Gastroesophageal sphincter (tissue), 4 donors: ENCODE results near the gene PRR23C. TPM values are rescaled to one million over a fixed set of nuclear protein-coding genes. Genes with fewer than 3 reads are reported as not detected.
A peak's percentile ranks its signal among the peaks of the same experiment; 100 is the strongest.

ENCODE experiments used
- ATAC-seq: fragments of 150-250 bp; one replicate; pipeline ENCODE4 v1.9.1; 2016; ENCODE audit warnings: mild to moderate bottlenecking, moderate library complexity
- H3K27ac ChIP-seq, 4 donors: fragments of 200-600 bp; sonication (generic) in 3 of 4; 1 replicate in 3 of 4; 2 replicates in 1 of 4; pipeline ENCODE4 v1.5.1; 2016 to 2019
- H3K27me3 ChIP-seq: fragments of 200-600 bp; sonication (generic); one replicate; pipeline ENCODE4 v1.5.1; 2019
- H3K36me3 ChIP-seq, 2 donors: fragments of 200-600 bp; sonication (generic); one replicate each; pipeline ENCODE4 v1.5.1; 2019; ENCODE audit warnings: control low read depth in 1 of 2
- H3K4me1 ChIP-seq, 3 donors: fragments of 200-600 bp; sonication (generic); 1 replicate in 2 of 3; 2 replicates in 1 of 3; pipeline ENCODE4 v1.5.1; 2016 to 2019; ENCODE audit warnings: control low read depth in 2 of 3
- H3K4me3 ChIP-seq, 2 donors: fragments of 200-600 bp; sonication (generic); one replicate each; pipeline ENCODE4 v1.5.1; 2019; ENCODE audit warnings: mild to moderate bottlenecking in 1 of 2, moderate library complexity in 1 of 2
- H3K9me3 ChIP-seq, 3 donors: fragments of 200-600 bp; sonication (generic); one replicate each; pipeline ENCODE4 v1.5.1; 2017 to 2019; ENCODE audit warnings: control low read depth in 2 of 3
- EP300 ChIP-seq: sonication (generic); formaldehyde crosslinking; IDR thresholded peaks from one replicate; pipeline ENCODE4 v1.6.1; 2017; ENCODE audit warnings: antibody characterized with exemption, mild to moderate bottlenecking
- POLR2A ChIP-seq, 2 donors: fragments of 450-650 bp; IDR thresholded peaks; one replicate each; pipeline ENCODE4 v1.6.1; 2017; ENCODE audit warnings: antibody characterized with exemption in 2 of 2, mild to moderate bottlenecking in 2 of 2, moderate library complexity in 1 of 2
- POLR2AphosphoS5 ChIP-seq: sonication (generic); formaldehyde crosslinking; IDR thresholded peaks from one replicate; pipeline ENCODE4 v1.6.1; 2017; ENCODE audit warnings: antibody characterized with exemption
- WGBS, 2 donors: methylation state at CpG; one replicate each; pipeline ENCODE4 v1.1.5; 2018; ENCODE audit warnings: low coverage in 1 of 2; 5-methylcytosine and 5-hydroxymethylcytosine counted together
- total RNA-seq, 4 donors: library from RNA; depleted of rRNA; stranded (reverse); fragments of >200 nt; gene quantifications; one replicate each; pipeline ENCODE4 v1.1.0, GENCODE V29; 2016
- TF ChIP-seq, protein P1 (sequence below), 4 experiments: fragments of 200-600 bp in 2 of 4; fragments of 450-650 bp in 2 of 4; sonication (generic) in 1 of 4; IDR thresholded peaks; one replicate each; pipeline ENCODE4 v1.5.1; 2017 to 2019; ENCODE audit warnings: antibody characterized with exemption in 4 of 4, mild to moderate bottlenecking in 2 of 4, moderate library complexity in 2 of 4

PRR23C gene
- under 1 TPM in 1 of 4 donors, not detected in 3; 0.15 TPM for total RNA-seq

DNA sequence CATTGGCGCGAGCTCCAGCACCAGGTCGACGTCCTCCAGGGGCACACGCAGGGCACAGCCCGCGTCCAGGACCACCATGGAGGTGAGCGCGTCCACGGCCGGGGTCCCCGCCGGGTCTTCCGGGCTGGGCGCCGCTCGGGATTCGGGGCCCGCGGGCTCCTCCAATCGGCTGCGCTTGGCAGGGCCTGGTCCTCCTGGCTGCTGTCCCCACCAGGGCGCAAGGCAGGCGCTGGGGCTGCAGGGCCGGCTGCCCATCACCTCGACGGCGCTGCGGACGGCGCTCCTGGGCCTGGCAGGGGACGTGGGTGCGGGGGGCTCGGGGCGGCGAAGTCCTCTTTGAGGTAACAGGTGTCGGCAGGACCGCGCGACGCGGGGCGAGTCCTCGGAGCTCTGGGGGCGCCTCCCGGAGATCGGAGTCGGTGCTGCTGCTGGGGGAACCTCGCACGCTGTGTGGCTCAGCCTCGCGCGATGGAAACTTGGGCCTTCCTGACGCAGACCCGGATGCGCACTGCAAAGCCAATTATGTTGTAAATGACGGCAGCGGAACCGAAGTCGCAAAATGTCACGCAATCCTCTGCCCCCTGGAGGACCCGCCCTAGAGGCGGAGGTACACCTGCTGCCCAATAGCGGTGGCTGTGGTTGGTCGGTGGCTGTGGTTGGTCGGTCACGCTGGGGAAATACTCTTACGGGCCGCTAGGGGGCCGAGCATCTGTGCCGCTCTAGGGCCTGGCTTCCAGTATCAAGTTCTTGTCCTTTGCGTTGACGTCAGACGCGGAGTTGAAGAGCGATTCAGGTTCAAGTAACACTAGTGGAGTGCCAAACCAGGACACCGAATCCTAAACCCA is at the start of gene PRR23C:
Gene PRR23C, minus strand, starts transcription at position 527 of the 845 bp plus-strand sequence. Its CDS starts 272 bp downstream, at position 255.
- Histone ChIP-seq H3K4me3 (no peak within 1 kb of the TSS), H3K27me3 (peaks cover 16% of the 10 kb centered on the region), H3K4me1 (no peaks in the 10 kb centered on the region), H3K9me3 (peaks cover 0 to 46% (median 0%) of the 10 kb centered on the region in 3 donors), H3K27ac (no peak within 1 kb of the TSS), H3K36me3 (no peaks in the 10 kb centered on the region)
- no peak for ATAC-seq
- TF ChIP-seq POLR2AphosphoS5: no peak
- TF ChIP-seq EP300: no peak
- TF ChIP-seq, protein P1, sequence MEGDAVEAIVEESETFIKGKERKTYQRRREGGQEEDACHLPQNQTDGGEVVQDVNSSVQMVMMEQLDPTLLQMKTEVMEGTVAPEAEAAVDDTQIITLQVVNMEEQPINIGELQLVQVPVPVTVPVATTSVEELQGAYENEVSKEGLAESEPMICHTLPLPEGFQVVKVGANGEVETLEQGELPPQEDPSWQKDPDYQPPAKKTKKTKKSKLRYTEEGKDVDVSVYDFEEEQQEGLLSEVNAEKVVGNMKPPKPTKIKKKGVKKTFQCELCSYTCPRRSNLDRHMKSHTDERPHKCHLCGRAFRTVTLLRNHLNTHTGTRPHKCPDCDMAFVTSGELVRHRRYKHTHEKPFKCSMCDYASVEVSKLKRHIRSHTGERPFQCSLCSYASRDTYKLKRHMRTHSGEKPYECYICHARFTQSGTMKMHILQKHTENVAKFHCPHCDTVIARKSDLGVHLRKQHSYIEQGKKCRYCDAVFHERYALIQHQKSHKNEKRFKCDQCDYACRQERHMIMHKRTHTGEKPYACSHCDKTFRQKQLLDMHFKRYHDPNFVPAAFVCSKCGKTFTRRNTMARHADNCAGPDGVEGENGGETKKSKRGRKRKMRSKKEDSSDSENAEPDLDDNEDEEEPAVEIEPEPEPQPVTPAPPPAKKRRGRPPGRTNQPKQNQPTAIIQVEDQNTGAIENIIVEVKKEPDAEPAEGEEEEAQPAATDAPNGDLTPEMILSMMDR (IDR thresholded peaks at IDR 0.05): no peak
- TF ChIP-seq POLR2A (IDR thresholded peaks at IDR 0.05): no peak
- whole genome bisulfite sequencing, 2 donors: 38 to 80% methylated on average over 1 to 13 of the region's 77 CpGs

DNA sequence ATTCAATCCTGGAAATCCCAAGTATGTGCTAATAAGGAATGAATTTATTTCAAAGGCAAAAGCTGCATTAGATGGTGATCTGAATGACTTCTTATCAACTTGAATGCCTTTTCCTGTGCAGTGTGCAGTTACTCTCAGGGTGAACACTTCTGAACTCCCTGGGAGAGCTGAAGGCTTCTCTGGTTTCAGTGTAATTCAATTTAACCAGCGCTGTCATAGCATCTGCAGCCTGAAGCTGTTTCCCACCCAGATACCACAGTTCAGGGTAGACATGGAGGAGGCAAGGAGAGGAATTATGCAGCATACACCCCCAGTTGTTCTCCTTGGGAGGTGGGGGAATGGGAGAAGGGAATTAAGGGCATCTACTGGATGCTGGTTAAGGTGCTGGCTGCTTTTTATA is 49.1 kb upstream of the PRR23C start:
- 67 to 100% methylated on average over 1 of the region's 1 CpG for WGBS, 2 donors
- TF ChIP-seq EP300 (no peak), POLR2AphosphoS5 (no peak), POLR2A (IDR thresholded peaks at IDR 0.05) (no peak)
- TF ChIP-seq, protein P1 (IDR thresholded peaks at IDR 0.05): no peak
- no peak overlapping the region for H3K4me3 ChIP-seq
- no peak for ATAC-seq
- H3K4me1 ChIP-seq: no peaks in the 10 kb centered on the region
- H3K9me3 ChIP-seq: peaks cover 0 to 32% (median 0%) of the 10 kb centered on the region in 3 donors
- no peaks in the 10 kb centered on the region for H3K36me3 ChIP-seq
- peaks cover 12% of the 10 kb centered on the region for H3K27me3 ChIP-seq
- H3K27ac ChIP-seq: no peak overlapping the region

DNA sequence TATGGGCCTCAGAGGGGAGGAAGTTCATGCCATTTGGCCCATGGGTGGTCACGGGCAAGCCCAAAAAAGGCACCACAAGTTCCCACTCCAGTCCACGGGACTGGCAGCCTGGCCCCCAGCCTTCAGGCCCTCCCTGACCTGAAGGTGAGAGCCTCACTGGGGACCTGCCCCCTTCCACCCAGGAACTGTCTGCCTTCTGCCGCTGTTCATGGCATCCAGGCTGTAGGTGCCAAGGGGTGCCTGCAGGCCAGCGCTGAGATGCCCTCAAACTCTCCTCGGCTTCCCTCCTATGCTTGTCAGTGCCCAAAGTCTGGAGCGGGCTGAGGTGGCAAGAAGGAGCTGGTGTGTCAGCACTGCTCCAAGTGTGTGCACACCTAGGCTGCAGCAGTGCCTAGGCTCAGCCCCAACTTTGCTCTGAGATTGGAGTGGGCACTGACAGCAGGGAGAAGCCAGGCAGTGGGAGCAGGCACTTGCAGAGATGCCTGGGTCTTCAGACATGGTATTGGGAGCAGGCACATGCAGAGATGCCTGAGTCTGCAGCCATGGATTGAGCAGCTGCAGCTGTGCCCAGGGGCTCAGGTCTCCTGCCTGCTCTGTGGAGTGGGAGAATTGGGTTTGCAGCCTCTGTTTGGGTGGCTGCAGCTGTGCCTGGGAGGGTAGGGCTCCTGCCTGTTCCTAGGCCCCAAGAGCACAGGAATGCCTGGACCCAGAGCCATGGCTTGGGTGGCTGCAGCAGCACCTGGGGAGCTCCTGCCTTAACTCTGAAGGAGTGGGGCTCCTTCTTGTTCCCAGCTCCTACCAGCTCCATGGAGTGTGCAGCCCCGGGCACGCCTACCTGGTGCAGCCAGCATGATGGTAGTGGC is 44.0 kb upstream of the PRR23C start:
- ATAC-seq: peak; percentile 22
- 93% methylated on average over 3 of the region's 8 CpGs; no CpG with 5 or more reads in 1 of the 2 donors for WGBS, 2 donors
- TF ChIP-seq EP300: no peak
- no peak for TF ChIP-seq POLR2A (IDR thresholded peaks at IDR 0.05)
- TF ChIP-seq, protein P1 (IDR thresholded peaks at IDR 0.05): no peak
- no peak for TF ChIP-seq POLR2AphosphoS5

DNA sequence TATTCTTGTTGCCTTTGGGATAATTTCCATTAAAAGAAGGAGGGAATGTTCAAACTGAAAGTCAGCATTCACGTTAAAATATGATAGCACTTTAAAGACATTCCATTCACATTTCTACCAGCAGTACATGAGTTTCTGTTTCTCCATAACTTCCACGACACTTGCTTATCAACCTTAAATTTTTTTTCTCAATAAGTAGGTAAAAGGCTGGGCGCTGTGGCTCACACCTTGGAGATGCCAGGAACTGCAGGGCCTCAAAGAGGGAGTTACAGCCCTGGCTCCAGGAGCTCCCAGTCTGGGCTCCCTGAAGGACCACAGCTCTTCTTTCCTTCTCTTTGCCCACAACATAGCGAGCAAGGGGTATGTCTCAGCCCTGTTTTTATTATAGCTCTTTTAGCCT is 42.9 kb upstream of the PRR23C start:
- Histone ChIP-seq H3K36me3 (no peaks in the 10 kb centered on the region), H3K9me3 (peaks cover 0 to 37% (median 0%) of the 10 kb centered on the region in 3 donors), H3K4me3 (no peak overlapping the region), H3K27me3 (peaks cover 10% of the 10 kb centered on the region), H3K27ac (no peak overlapping the region), H3K4me1 (no peaks in the 10 kb centered on the region)
- no peak for TF ChIP-seq EP300
- ATAC-seq: no peak
- WGBS, 2 donors: 49% methylated on average over 4 of the region's 4 CpGs; no CpG with 5 or more reads in 1 of the 2 donors

More for the DNA sequence above, 44.0 kb upstream of the PRR23C start:
- Histone ChIP-seq H3K27me3 (peaks cover 10% of the 10 kb centered on the region), H3K36me3 (no peaks in the 10 kb centered on the region), H3K4me1 (no peaks in the 10 kb centered on the region), H3K27ac (no peak overlapping the region), H3K9me3 (peaks cover 0 to 31% (median 0%) of the 10 kb centered on the region in 3 donors), H3K4me3 (no peak overlapping the region)

DNA sequence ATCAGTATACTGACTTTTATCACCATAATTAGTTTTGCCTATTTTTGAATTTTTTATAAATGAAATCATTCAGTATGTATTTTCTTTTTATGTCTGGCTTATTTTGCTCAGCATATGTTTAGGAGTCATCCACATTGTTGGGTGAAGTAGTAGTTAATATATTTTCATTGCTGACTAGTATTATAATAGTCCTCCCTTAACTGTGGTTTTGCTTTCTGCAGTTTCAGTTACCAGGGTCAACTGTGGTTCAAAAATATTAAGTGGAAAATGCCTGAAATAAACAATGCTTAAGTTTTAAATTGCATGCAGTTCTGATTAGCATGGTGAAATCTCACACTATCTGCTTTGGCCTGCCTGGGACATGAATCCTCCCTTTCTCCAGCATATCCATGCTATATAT is 39.5 kb upstream of the PRR23C start:
- TF ChIP-seq POLR2AphosphoS5 (no peak), POLR2A (IDR thresholded peaks at IDR 0.05) (no peak), EP300 (no peak)
- TF ChIP-seq, protein P1 (IDR thresholded peaks at IDR 0.05): no peak
- H3K27me3 ChIP-seq: peaks cover 9% of the 10 kb centered on the region
- no peak for ATAC-seq
- H3K9me3 ChIP-seq: peaks cover 0 to 32% (median 0%) of the 10 kb centered on the region in 3 donors
- H3K4me3 ChIP-seq: no peak overlapping the region
- H3K36me3 ChIP-seq: no peaks in the 10 kb centered on the region
- no peak overlapping the region for H3K27ac ChIP-seq
- H3K4me1 ChIP-seq: no peaks in the 10 kb centered on the region
